ENCODE measurements around the gene SMPD3.

GRCh38 chr16:68351463-68351862 lies 96.8 kb downstream of the SMPD3 start:
- TF ChIP-seq CTCF (IDR thresholded peaks at IDR 0.05 in 2 of 3, conservative IDR thresholded peaks at IDR 0.05 in 1 of 3; ENCODE audit: borderline replicate concordance in 1 of 3, insufficient read depth in 1 of 3, low read depth in 2 of 3, low read length in 2 of 3) (no peak), SP1 (IDR thresholded peaks at IDR 0.05; ENCODE audit: low read depth) (no peak)

Measured in HCT116 (cell line).